Duodenal mucosa (tissue), 2 donors: Measurements from ENCODE around the gene ATAD3A.
"Not testable (repeated sequence)": the region's sequence is repeated elsewhere in the genome, so short reads cannot be mapped to it uniquely, and the experiment has no call there.

Experiments used
- H3K27ac ChIP-seq: one replicate; pipeline ENCODE4 v1.7.0; 2013; ENCODE audit warnings: low read depth, low read length
- H3K27me3 ChIP-seq, 2 donors: one replicate each; pipeline ENCODE4 v1.7.0; 2013; ENCODE audit warnings: low read length in 2 of 2, control low read depth in 1 of 2; ENCODE audit not compliant: insufficient read depth in 2 of 2, control insufficient read depth in 1 of 2
- H3K36me3 ChIP-seq, 2 donors: one replicate each; pipeline ENCODE4 v1.7.0; 2013; ENCODE audit warnings: low read length in 2 of 2, control low read depth in 1 of 2; ENCODE audit not compliant: insufficient read depth in 2 of 2, control insufficient read depth in 1 of 2
- H3K4me1 ChIP-seq, 2 donors: one replicate each; pipeline ENCODE4 v1.7.0; 2013; ENCODE audit warnings: low read length in 2 of 2, control low read depth in 1 of 2; ENCODE audit not compliant: insufficient read depth in 2 of 2, control insufficient read depth in 1 of 2
- H3K4me3 ChIP-seq, 2 donors: one replicate each; pipeline ENCODE4 v1.7.0; 2013; ENCODE audit warnings: low read length in 2 of 2, low read depth in 1 of 2
- H3K9ac ChIP-seq, 2 donors: one replicate each; pipeline ENCODE4 v1.7.0; 2013; ENCODE audit warnings: low read length in 2 of 2, low read depth in 1 of 2
- H3K9me3 ChIP-seq, 2 donors: one replicate each; pipeline ENCODE4 v1.7.0; 2013; ENCODE audit warnings: low read length in 2 of 2, control low read depth in 1 of 2; ENCODE audit not compliant: control insufficient read depth in 1 of 2

ATAD3A gene

DNA sequence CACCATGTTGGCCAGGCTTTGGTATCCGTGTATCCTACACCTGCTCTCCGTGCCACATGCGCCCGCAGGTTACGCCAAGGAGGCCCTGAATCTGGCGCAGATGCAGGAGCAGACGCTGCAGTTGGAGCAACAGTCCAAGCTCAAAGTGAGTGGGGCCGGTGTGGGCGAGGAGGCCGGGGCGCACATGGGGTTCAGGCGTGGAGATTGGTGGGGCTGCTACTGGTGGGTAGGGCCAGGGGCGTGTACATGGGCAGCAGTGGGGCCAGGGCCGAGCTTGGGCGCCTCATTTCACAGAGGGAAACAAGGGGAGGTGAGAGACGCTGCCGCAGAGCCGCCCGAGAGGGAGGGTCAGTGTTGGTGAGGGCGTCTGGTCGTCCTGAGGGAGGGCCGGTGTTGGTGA, 34.8 kb upstream of the ATAD3A start:
- no peaks in the 10 kb centered on the region for H3K9me3 ChIP-seq
- H3K27ac ChIP-seq = no peak overlapping the region

DNA sequence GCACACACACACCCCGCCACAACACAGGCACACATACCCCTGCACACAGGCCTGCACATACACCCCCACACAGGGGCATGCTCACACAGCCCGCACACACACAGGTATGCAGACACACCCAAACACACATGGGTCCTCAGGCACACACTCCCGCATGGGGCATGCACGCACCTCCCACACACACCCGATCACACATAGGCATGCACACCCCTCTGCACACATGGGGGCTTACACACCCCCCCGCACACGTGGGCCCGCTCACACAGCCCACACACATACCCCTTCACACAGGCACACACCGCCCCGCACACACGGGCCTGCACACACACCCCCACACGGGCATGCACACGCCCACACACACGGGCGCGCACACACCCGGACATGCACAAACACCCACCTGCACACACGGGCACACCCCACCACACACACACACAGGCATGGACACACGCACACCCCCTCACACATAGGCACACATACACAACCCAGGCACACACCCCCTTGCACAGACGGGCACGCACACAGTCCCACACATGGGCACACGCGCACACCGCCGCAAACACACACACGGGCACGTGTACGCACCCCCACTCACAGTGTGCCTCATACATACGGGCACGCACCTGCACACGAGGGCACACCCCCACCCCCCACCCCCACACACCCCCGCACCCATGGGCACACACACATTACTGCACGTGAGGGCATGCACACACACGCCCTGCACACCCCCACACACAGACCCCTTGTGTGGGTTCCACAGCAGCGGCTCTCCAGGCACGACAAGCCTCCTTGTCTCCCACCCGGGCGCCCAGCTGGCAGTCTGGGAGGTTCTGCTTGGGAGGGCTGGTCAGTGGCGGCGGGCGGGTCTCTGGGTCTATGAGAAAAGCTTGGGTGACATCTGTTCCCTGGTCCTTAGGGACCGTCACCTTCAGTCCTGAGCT, 32.1 kb upstream of the ATAD3A start:
- Histone ChIP-seq H3K4me1 (no peaks in the 10 kb centered on the region), H3K4me3 (no peak overlapping the region), H3K36me3 (peaks cover 7 to 54% of the 10 kb centered on the region in 2 donors), H3K9me3 (no peaks in the 10 kb centered on the region), H3K9ac (no peak overlapping the region), H3K27me3 (no peaks in the 10 kb centered on the region), H3K27ac (no peak overlapping the region)

More for the DNA sequence above, 34.8 kb upstream of the ATAD3A start:
- no peak overlapping the region for H3K9ac ChIP-seq
- no peaks in the 10 kb centered on the region for H3K27me3 ChIP-seq
- H3K4me1 ChIP-seq = peaks cover 0 to 14% of the 10 kb centered on the region in 2 donors
- no peak overlapping the region for H3K4me3 ChIP-seq
- peaks cover 7 to 32% of the 10 kb centered on the region in 2 donors for H3K36me3 ChIP-seq

GRCh38 chr1:1480488-1480867, 31.5 kb upstream of the ATAD3A start:
- not testable (repeated sequence) for H3K27me3 ChIP-seq

GRCh38 chr1:1481811-1482210, 30.2 kb upstream of the ATAD3A start:
- peaks cover 7 to 62% of the 10 kb centered on the region in 2 donors for H3K36me3 ChIP-seq
- not testable (repeated sequence) for H3K9ac ChIP-seq, H3K4me3 ChIP-seq, H3K9me3 ChIP-seq, H3K27ac ChIP-seq, H3K4me1 ChIP-seq, H3K27me3 ChIP-seq

More at GRCh38 chr1:1480488-1480867, 31.5 kb upstream of the ATAD3A start:
- not testable (repeated sequence) for H3K4me1 ChIP-seq, H3K9me3 ChIP-seq, H3K9ac ChIP-seq, H3K4me3 ChIP-seq, H3K27ac ChIP-seq
- peaks cover 7 to 55% of the 10 kb centered on the region in 2 donors for H3K36me3 ChIP-seq

GRCh38 chr1:1482856-1483255, 29.1 kb upstream of the ATAD3A start:
- Histone ChIP-seq H3K27ac (no peak overlapping the region), H3K9me3 (no peaks in the 10 kb centered on the region), H3K9ac (no peak overlapping the region), H3K4me1 (no peaks in the 10 kb centered on the region), H3K36me3 (peaks cover 7 to 59% of the 10 kb centered on the region in 2 donors), H3K27me3 (no peaks in the 10 kb centered on the region), H3K4me3 (no peak overlapping the region)

- H3K9me3 ChIP-seq = no peaks in the 10 kb centered on the region
- H3K27ac ChIP-seq = no peak overlapping the region
- H3K27me3 ChIP-seq = no peaks in the 10 kb centered on the region
Observed at GRCh38 chr1:1483714-1484113, 28.2 kb upstream of the ATAD3A start.

DNA sequence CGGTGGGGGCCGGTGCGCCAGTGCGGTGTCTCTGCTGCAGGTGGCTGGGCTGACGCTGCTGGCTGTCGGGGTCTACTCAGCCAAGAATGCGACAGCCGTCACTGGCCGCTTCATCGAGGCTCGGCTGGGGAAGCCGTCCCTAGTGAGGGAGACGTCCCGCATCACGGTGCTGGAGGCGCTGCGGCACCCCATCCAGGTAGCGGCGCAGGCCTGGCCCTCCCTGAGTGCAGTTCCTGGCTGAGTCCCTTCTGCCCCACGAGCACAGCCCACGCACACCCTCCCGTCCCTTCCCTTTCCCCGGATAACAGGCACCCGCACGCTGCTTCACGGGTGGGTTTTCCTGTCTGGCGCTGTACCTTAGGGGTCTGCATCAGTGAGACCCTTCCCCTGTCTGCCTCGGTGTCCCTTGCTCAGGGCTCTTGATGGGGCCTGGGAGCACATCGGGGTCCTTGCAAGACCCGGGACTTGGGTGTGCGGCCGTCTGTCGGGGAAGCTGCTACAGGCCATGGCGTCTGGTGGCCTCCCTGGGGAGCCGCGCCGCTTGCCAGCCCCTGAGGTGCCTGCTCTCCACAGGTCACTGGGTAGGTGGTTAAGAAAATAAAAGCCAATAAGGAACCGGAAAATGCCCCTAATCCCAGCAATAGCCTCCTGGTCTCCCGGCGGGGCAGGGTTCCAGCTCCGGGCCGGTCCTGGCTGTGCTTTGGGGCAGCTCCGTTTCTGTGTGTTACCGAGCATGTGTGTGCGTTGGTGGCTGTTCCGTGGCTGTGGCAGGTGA, 26.8 kb upstream of the ATAD3A start:
- H3K27ac ChIP-seq, H3K9ac ChIP-seq, H3K27me3 ChIP-seq, H3K4me1 ChIP-seq, H3K4me3 ChIP-seq, H3K9me3 ChIP-seq: not testable (repeated sequence)
- H3K36me3 ChIP-seq = peaks cover 0 to 57% of the 10 kb centered on the region in 2 donors

More at GRCh38 chr1:1483714-1484113, 28.2 kb upstream of the ATAD3A start:
- H3K36me3 ChIP-seq = peaks cover 7 to 57% of the 10 kb centered on the region in 2 donors
- no peak overlapping the region for H3K4me3 ChIP-seq
- no peak overlapping the region for H3K9ac ChIP-seq
- H3K4me1 ChIP-seq = no peaks in the 10 kb centered on the region

DNA sequence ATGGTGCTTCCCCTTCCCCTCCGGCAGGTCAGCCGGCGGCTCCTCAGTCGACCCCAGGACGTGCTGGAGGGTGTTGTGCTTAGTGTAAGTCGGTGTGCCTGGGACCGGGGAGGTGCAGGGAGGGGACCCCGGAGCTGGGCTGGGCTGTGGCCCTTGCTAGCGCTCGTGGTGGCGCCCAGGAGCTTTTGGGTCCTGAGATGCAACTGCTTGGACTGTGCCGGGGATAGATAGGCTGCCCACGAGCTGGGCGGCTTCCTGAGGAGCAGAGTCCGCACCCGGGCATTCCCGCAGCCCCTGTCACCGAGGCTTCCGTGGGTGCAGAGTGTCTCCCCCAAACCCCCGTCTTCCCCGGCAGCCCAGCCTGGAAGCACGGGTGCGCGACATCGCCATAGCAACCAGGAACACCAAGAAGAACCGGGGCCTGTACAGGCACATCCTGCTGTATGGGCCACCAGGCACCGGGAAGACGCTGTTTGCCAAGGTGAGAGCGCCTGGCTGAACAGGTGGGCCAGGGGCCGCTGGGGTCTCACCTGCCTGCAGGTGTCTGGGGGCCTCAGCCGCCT, 26.1 kb upstream of the ATAD3A start:
- not testable (repeated sequence) for H3K4me1 ChIP-seq, H3K4me3 ChIP-seq, H3K9me3 ChIP-seq, H3K27me3 ChIP-seq, H3K27ac ChIP-seq, H3K9ac ChIP-seq
- H3K36me3 ChIP-seq = peaks cover 0 to 61% of the 10 kb centered on the region in 2 donors

- Histone ChIP-seq H3K9me3 (no peaks in the 10 kb centered on the region), H3K4me3 (no peak overlapping the region), H3K4me1 (no peaks in the 10 kb centered on the region), H3K36me3 (peaks cover 5 to 63% of the 10 kb centered on the region in 2 donors), H3K27ac (no peak overlapping the region), H3K9ac (no peak overlapping the region), H3K27me3 (no peaks in the 10 kb centered on the region)
Observed at GRCh38 chr1:1487701-1488100, 24.3 kb upstream of the ATAD3A start.

DNA sequence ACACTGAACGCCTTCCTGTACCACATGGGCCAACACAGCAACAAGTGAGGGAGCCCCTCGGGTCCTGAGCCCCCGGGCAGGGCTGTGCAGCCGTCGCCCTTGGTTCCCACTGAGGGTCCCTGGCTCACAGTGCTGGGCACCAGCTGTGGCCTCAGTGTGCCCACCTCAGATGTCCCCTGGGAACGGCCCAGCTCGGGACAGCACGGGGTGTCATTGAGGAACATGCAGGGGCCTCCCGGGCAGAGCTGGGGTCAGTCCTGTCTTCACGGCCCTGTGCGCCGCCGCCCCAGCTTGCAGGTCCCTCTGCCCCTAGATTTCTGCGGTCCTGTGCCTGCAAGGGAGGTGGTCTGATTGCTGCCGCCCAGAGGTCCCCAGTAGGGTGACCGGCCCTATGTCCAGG, 22.7 kb upstream of the ATAD3A start:
- no peak overlapping the region for H3K9ac ChIP-seq
- no peak overlapping the region for H3K27ac ChIP-seq
- H3K9me3 ChIP-seq = peaks cover 0 to 3% of the 10 kb centered on the region in 2 donors
- no peak overlapping the region for H3K4me3 ChIP-seq
- H3K27me3 ChIP-seq = no peaks in the 10 kb centered on the region
- H3K4me1 ChIP-seq = no peaks in the 10 kb centered on the region
- H3K36me3 ChIP-seq = peaks cover 9 to 48% of the 10 kb centered on the region in 2 donors
